ENCODE measurements around the gene MICAL3.
"Not testable (repeated sequence)": the region's sequence is repeated elsewhere in the genome, so short reads cannot be mapped to it uniquely, and the experiment has no call there.

MICAL3 gene

GRCh38 chr22:17878186-17878694 is 146.1 kb downstream of the MICAL3 start:
- no peak for DNase-seq

GRCh38 chr22:17876878-17877855 is 147.2 kb downstream of the MICAL3 start:
- not testable (repeated sequence) for DNase-seq

- DNase-seq: no peak
Observed at GRCh38 chr22:17876306-17876831, 148.0 kb downstream of the MICAL3 start.

GRCh38 chr22:17875631-17876030 is 148.7 kb downstream of the MICAL3 start:
- DNase-seq: no peak

GRCh38 chr22:17875156-17875555 is 149.2 kb downstream of the MICAL3 start:
- DNase-seq: no peak

GRCh38 chr22:17874231-17874905 is 150.0 kb downstream of the MICAL3 start:
- DNase-seq: no peak

- DNase-seq: no peak
Observed at GRCh38 chr22:17873804-17874203, 150.6 kb downstream of the MICAL3 start.

GRCh38 chr22:17873116-17873515 is 151.2 kb downstream of the MICAL3 start:
- no peak for DNase-seq

- DNase-seq: no peak
Observed at GRCh38 chr22:17872471-17872870, 151.9 kb downstream of the MICAL3 start.

- DNase-seq: no peak
Observed at GRCh38 chr22:17871726-17872458, 152.5 kb downstream of the MICAL3 start.

GRCh38 chr22:17870407-17870806 is 154.0 kb downstream of the MICAL3 start:
- no peak for DNase-seq

GRCh38 chr22:17869285-17870096 is 154.9 kb downstream of the MICAL3 start:
- no peak for DNase-seq

GRCh38 chr22:17868771-17869170 is 155.6 kb downstream of the MICAL3 start:
- DNase-seq: no peak

GRCh38 chr22:17867160-17867785 is 157.1 kb downstream of the MICAL3 start:
- DNase-seq: no peak

GRCh38 chr22:17866621-17867020 is 157.7 kb downstream of the MICAL3 start:
- DNase-seq: no peak

GRCh38 chr22:17866127-17866526 is 158.2 kb downstream of the MICAL3 start:
- DNase-seq: no peak

GRCh38 chr22:17865183-17866055 is 158.9 kb downstream of the MICAL3 start:
- DNase-seq: no peak

- DNase-seq: no peak
Observed at GRCh38 chr22:17864398-17865182, 159.8 kb downstream of the MICAL3 start.

- DNase-seq: no peak
Observed at GRCh38 chr22:17862646-17863181, 161.6 kb downstream of the MICAL3 start.

All from activated CD4-positive, alpha-beta T cell treated with anti-CD3 and anti-CD28 coated beads, Interleukin-2, amount 50 U/mL, for 1 hour (primary cell).